AG09309 (cell line): ENCODE data around the gene FAM184B.

ENCODE experiments used
- DNase-seq: peaks from one replicate; pipeline ENCODE4 v3.0.0-alpha.2; 2010; ENCODE audit warnings: low read depth
- H3K4me3 ChIP-seq: 2 replicates; pipeline ENCODE4 v1.5.1; 2011; ENCODE audit warnings: mild to moderate bottlenecking, low read depth, low read length, moderate library complexity; ENCODE audit not compliant: control insufficient read depth
- TF ChIP-seq, protein P1 (sequence below): IDR thresholded peaks from 2 replicates; pipeline ENCODE4 v1.5.1; 2011; ENCODE audit warnings: mild to moderate bottlenecking, low read depth, low read length, inconsistent platforms; ENCODE audit not compliant: insufficient read depth, control insufficient read depth; ENCODE audit errors: missing control alignments

FAM184B gene

DNA sequence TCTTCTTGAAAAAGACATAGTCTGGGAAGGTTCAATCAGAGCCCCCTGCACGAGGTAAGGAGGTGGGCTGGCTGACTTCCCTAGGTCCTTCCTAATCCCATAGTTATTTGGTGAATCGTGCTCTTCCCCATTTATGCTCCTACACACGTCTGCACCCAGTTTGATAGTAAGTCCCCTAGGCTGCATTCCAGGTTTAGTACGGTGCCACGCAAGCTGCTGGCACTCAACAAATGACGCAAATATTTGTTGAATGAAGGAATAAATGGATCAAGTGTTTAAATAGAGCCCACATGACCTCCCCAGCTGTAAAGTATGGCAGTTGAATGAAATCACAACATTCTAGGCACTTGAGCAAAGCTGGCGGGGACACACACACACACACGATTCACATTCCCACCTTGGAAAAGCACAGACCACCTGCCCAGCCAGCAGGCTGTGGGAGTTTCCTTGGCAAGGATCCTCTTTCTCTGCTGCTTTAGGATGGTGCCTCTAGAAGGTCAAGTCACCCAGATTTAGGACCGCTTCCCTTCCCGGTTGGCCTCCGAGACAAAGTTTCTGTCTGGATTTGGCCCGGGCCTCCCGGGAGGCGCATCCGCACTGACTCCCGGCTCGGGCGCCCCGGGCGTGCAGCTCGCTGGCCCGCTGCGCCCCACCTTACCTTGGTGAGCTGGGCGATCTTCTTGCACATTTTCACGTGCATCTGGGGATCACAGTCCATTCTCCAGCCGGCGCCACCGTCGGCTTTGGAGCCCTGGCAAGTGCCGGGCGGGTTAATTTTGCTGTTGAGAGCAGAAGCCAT, 721 bp downstream of the FAM184B start:
- TF ChIP-seq, protein P1, sequence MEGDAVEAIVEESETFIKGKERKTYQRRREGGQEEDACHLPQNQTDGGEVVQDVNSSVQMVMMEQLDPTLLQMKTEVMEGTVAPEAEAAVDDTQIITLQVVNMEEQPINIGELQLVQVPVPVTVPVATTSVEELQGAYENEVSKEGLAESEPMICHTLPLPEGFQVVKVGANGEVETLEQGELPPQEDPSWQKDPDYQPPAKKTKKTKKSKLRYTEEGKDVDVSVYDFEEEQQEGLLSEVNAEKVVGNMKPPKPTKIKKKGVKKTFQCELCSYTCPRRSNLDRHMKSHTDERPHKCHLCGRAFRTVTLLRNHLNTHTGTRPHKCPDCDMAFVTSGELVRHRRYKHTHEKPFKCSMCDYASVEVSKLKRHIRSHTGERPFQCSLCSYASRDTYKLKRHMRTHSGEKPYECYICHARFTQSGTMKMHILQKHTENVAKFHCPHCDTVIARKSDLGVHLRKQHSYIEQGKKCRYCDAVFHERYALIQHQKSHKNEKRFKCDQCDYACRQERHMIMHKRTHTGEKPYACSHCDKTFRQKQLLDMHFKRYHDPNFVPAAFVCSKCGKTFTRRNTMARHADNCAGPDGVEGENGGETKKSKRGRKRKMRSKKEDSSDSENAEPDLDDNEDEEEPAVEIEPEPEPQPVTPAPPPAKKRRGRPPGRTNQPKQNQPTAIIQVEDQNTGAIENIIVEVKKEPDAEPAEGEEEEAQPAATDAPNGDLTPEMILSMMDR: no peak
- DNase-seq: no peak
- H3K4me3 ChIP-seq: peak overlapping the region; percentile 42

DNA sequence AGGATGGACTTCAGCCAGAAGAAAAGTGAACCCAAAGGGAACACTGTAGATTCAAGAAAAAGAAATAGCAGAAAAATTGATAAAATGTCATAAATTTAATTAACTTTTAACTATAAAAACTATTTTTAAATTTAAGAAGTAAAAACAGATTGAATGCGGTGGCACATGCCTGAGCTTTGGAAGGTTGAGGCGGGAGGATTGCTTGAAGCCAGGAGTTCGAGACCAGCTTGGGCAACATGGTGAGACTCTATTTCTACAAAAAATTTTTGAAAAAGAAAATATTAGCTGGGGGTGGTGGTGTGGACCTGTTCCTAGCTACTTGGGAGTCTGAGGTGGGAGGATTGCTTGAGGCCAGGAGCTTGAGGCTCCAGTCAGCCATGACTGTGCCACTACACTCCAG, 3.0 kb downstream of the FAM184B start:
- H3K4me3 ChIP-seq: no peak overlapping the region
- TF ChIP-seq, protein P1: no peak
- no peak for DNase-seq

GRCh38 chr4:17773135-17773698, 8.2 kb downstream of the FAM184B start:
- TF ChIP-seq, protein P1: no peak
- DNase-seq: no peak
- H3K4me3 ChIP-seq: no peak overlapping the region

GRCh38 chr4:17771284-17771908, 10.0 kb downstream of the FAM184B start:
- no peak for DNase-seq
- TF ChIP-seq, protein P1: no peak

DNA sequence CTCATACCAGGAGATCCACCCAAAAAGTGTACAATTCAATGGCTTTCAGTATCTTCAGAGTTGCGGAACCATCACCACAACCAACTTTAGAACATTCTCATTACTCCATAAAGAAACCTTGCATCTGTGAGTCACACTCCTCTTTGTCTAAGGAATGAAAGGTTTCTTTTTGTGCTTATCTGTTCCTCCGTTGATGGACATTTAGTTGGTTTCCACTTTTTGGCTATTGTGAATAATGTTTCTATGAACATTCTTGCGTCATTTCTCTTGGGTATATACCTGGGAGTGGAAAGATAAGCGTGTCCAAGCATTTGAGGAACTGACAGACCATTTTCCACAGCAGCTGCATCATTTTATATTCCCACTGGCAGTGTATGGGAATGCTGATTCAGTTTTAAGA, 10.6 kb downstream of the FAM184B start:
- no peak overlapping the region for H3K4me3 ChIP-seq
- DNase-seq: no peak
- TF ChIP-seq, protein P1: no peak

More at GRCh38 chr4:17771284-17771908, 10.0 kb downstream of the FAM184B start:
- H3K4me3 ChIP-seq: no peak overlapping the region

DNA sequence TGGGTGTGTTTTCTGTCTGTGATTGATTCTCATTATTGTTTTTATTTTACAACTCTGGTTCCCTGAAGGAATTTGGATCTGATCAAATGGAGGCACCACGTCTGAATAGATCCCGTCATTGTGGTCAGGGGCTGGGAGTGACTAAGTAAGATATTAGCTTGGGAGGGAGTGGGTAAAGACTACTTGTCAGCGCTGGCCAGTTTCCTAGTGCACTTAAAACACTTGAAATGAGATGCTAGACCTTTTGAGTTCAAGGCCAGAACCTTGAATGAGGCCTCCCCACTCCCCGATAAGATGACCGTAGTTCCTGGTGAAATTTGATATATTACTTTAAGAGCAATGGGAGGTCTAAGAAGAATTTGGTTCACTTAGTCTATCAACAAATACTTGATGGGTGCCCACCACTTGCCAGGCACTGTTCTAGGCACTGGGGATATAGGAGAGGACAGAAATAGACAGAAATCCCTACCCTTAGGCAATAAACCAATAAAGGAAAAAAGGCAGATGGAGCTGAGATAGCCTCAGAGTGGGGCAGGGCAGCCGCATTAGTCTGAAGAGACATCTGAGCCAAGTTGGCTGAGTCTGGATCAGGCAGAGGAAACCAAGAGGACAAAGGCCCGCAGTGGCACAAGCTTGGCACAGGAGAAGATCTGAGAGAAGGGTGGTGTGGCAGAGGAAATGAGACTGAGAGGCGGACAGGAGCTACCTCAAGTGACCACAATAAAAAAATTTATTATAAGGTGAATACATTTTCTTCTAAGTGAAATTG, 11.8 kb downstream of the FAM184B start:
- no peak overlapping the region for H3K4me3 ChIP-seq
- TF ChIP-seq, protein P1: no peak

More for the DNA sequence above, 11.8 kb downstream of the FAM184B start:
- DNase-seq: no peak
